H1 (cell line): ENCODE measurements around the gene DISP3. TPM values are rescaled to one million over a fixed set of nuclear protein-coding genes. Genes with fewer than 3 reads are reported as not detected.

Experiments used
- CTCF ChIA-PET: fragments of 300-600 bp; sonication (Branson Sonifier 250); formaldehyde crosslinking; loops from one replicate; lab custom pipeline; 2021; ENCODE audit not compliant: partially characterized antibody; lab: Charles Lee
- POLR2A ChIA-PET: fragments of 300-600 bp; sonication (Branson Sonifier 250); formaldehyde crosslinking; loops from one replicate; lab custom pipeline; 2021; ENCODE audit warnings: inconsistent platforms; ENCODE audit not compliant: partially characterized antibody; lab: Charles Lee
- DNase-seq, 2 experiments: peaks; one replicate each; pipeline versions ENCODE4 v3.0.0 to v3.0.0-alpha.2; 2010 to 2022; ENCODE audit warnings: low spot score in 2 of 2, low read depth in 1 of 2, mixed read lengths in 1 of 2
- FAIRE-seq: peaks from 2 replicates; lab custom pipeline; 2011; peaks lifted over from hg19 to GRCh38; lab: Jason Lieb, UNC
- H2AFZ ChIP-seq: 2 replicates; pipeline ENCODE4 v1.8.1; 2012; ENCODE audit warnings: low read length, inconsistent platforms
- H2AK5ac ChIP-seq: 2 replicates; pipeline ENCODE4 v1.6.1; 2013; ENCODE audit warnings: low read depth, low read length
- H2BK120ac ChIP-seq: replicated peaks from 2 replicates; pipeline ENCODE3; 2013; ENCODE audit warnings: low read depth, low read length, inconsistent platforms
- H2BK12ac ChIP-seq: 2 replicates; pipeline ENCODE4 v1.6.1; 2013; ENCODE audit warnings: low read depth, low read length
- H2BK15ac ChIP-seq: 2 replicates; pipeline ENCODE4 v1.6.1; 2013; ENCODE audit warnings: low read length
- H2BK20ac ChIP-seq: 2 replicates; pipeline ENCODE4 v1.6.1; 2013; ENCODE audit warnings: low read length
- H2BK5ac ChIP-seq: 2 replicates; pipeline ENCODE4 v1.6.1; 2013; ENCODE audit warnings: low read depth, low read length
- H3K14ac ChIP-seq: 2 replicates; pipeline ENCODE4 v1.6.1; 2013; ENCODE audit warnings: inconsistent platforms; ENCODE audit not compliant: insufficient read length
- H3K18ac ChIP-seq: 2 replicates; pipeline ENCODE4 v1.6.1; 2013; ENCODE audit warnings: low read length; ENCODE audit errors: extremely low read depth
- H3K23ac ChIP-seq: 2 replicates; pipeline ENCODE4 v1.6.1; 2013; ENCODE audit warnings: inconsistent platforms; ENCODE audit not compliant: insufficient read length
- H3K23me2 ChIP-seq: 2 replicates; pipeline ENCODE4 v1.6.1; 2013; ENCODE audit warnings: low read depth, low read length
- H3K27ac ChIP-seq: 2 replicates; pipeline ENCODE4 v1.6.1; 2011; ENCODE audit warnings: low read depth, low read length, inconsistent platforms
- H3K27me3 ChIP-seq, 4 experiments: replicated peaks in 1 of 4; 1 replicate in 1 of 4; 2 replicates in 3 of 4; pipeline versions ENCODE4 v1.6.1 to v1.8.1; 2011 to 2013; ENCODE audit warnings: low read length in 3 of 4, mild to moderate bottlenecking in 3 of 4, inconsistent platforms in 2 of 4, mixed read lengths in 2 of 4, moderate library complexity in 1 of 4; ENCODE audit not compliant: control insufficient read depth in 3 of 4, insufficient read depth in 3 of 4; ENCODE audit errors: extremely low read depth in 1 of 4
- H3K36me3 ChIP-seq, 4 experiments: 2 replicates each; pipeline versions ENCODE4 v1.6.1 to v1.8.1; 2011 to 2013; ENCODE audit warnings: mild to moderate bottlenecking in 4 of 4, low read length in 3 of 4, moderate library complexity in 2 of 4, control low read depth in 1 of 4, inconsistent platforms in 1 of 4; ENCODE audit not compliant: insufficient read depth in 4 of 4, control insufficient read depth in 2 of 4
- H3K4ac ChIP-seq: replicated peaks from 2 replicates; pipeline ENCODE3; 2013; ENCODE audit warnings: low read length, low read depth, mixed read lengths, inconsistent platforms; ENCODE audit not compliant: insufficient read length
- H3K4me1 ChIP-seq, 4 experiments: replicated peaks in 1 of 4; 1 replicate in 1 of 4; 2 replicates in 3 of 4; pipeline versions ENCODE4 v1.6.1 to v1.8.1; 2011 to 2013; ENCODE audit warnings: low read length in 3 of 4, inconsistent platforms in 2 of 4, mixed read lengths in 1 of 4; ENCODE audit not compliant: insufficient read depth in 4 of 4, control insufficient read depth in 3 of 4
- H3K4me2 ChIP-seq, 2 experiments: 2 replicates each; pipeline versions ENCODE4 v1.6.1 to v1.8.1; 2011 to 2013; ENCODE audit warnings: low read depth in 2 of 2, low read length in 2 of 2, control low read depth in 1 of 2, inconsistent platforms in 1 of 2, mild to moderate bottlenecking in 1 of 2; ENCODE audit not compliant: insufficient read depth in 1 of 2
- H3K4me3 ChIP-seq, 4 experiments: fragments of 200-600, 300-600 bp in 1 of 4; sonication (generic), shearing (Covaris generic), sonication (Bioruptor Twin) in 1 of 4; 2 replicates each; pipeline versions ENCODE4 v1.5.1 to v1.8.1; 2011 to 2016; ENCODE audit warnings: low read length in 4 of 4, low read depth in 3 of 4, control low read depth in 2 of 4, inconsistent platforms in 2 of 4, mild to moderate bottlenecking in 2 of 4, mixed read lengths in 1 of 4, moderate library complexity in 1 of 4; ENCODE audit not compliant: insufficient read depth in 2 of 4; ENCODE audit errors: extremely low read depth in 1 of 4
- H3K56ac ChIP-seq: replicated peaks from 2 replicates; pipeline ENCODE3; 2013; ENCODE audit warnings: low read depth, mild to moderate bottlenecking, mixed read lengths, low read length, inconsistent platforms; ENCODE audit not compliant: insufficient read length
- H3K79me1 ChIP-seq: 2 replicates; pipeline ENCODE4 v1.6.1; 2013; ENCODE audit warnings: low read depth, low read length, control low read depth
- H3K79me2 ChIP-seq, 2 experiments: 2 replicates each; pipeline versions ENCODE4 v1.6.1 to v1.8.1; 2012 to 2013; ENCODE audit warnings: low read length in 2 of 2, mild to moderate bottlenecking in 2 of 2, inconsistent platforms in 1 of 2; ENCODE audit not compliant: insufficient read depth in 2 of 2, control insufficient read depth in 1 of 2
- H3K9ac ChIP-seq, 4 experiments: replicated peaks in 1 of 4; 1 replicate in 1 of 4; 2 replicates in 3 of 4; pipeline versions ENCODE4 v1.6.1 to v1.8.1; 2011 to 2013; ENCODE audit warnings: low read depth in 3 of 4, low read length in 3 of 4, control low read depth in 2 of 4, mild to moderate bottlenecking in 2 of 4, moderate library complexity in 2 of 4, inconsistent platforms in 1 of 4; ENCODE audit errors: extremely low read depth in 1 of 4
- H3K9me3 ChIP-seq, 2 experiments: 2 replicates each; pipeline versions ENCODE4 v1.6.1 to v1.8.1; 2012 to 2013; ENCODE audit warnings: mild to moderate bottlenecking in 2 of 2, moderate library complexity in 2 of 2, control low read depth in 1 of 2, inconsistent platforms in 1 of 2, low read depth in 1 of 2, low read length in 1 of 2, mixed read lengths in 1 of 2; ENCODE audit not compliant: insufficient read depth in 2 of 2
- H4K20me1 ChIP-seq, 2 experiments: replicated peaks in 1 of 2; 2 replicates each; pipeline versions ENCODE3 to v1.8.1; 2011 to 2013; ENCODE audit warnings: inconsistent platforms in 2 of 2, low read length in 2 of 2, mild to moderate bottlenecking in 1 of 2; ENCODE audit not compliant: insufficient read depth in 2 of 2, control insufficient read depth in 1 of 2
- H4K5ac ChIP-seq: 2 replicates; pipeline ENCODE4 v1.6.1; 2013; ENCODE audit warnings: low read length, low read depth, mixed read lengths, inconsistent platforms; ENCODE audit not compliant: insufficient read length
- H4K8ac ChIP-seq: 2 replicates; pipeline ENCODE4 v1.8.0; 2013; ENCODE audit warnings: mild to moderate bottlenecking, moderate library complexity, low read length, inconsistent platforms; ENCODE audit not compliant: insufficient read depth; ENCODE audit errors: extremely low read depth
- H4K91ac ChIP-seq: replicated peaks from 2 replicates; pipeline ENCODE3; 2013; ENCODE audit warnings: low read length, mixed read lengths, inconsistent platforms; ENCODE audit not compliant: insufficient read length
- CHD1 ChIP-seq: IDR thresholded peaks from 2 replicates; pipeline ENCODE4 v1.6.1; 2012; ENCODE audit warnings: low read depth, low read length, improper control_type of control experiment
- CREB1 ChIP-seq: IDR thresholded peaks from 2 replicates; pipeline ENCODE4 v1.6.1; 2012; ENCODE audit warnings: inconsistent platforms
- JUND ChIP-seq: IDR thresholded peaks from 2 replicates; pipeline ENCODE4 v1.6.1; 2011; ENCODE audit warnings: mild to moderate bottlenecking, improper control_type of control experiment, low read length
- KDM5A ChIP-seq: fragments of 200-600 bp; IDR thresholded peaks from 2 replicates; pipeline ENCODE4 v1.7.1; 2012; ENCODE audit warnings: mild to moderate bottlenecking, low read length, inconsistent platforms, mixed read lengths
- SAP30 ChIP-seq: fragments of 300-600 bp; sonication (generic); IDR thresholded peaks from 2 replicates; pipeline ENCODE4 v1.7.1; 2012; ENCODE audit warnings: low read length, moderate library complexity, mild to moderate bottlenecking, inconsistent platforms; ENCODE audit not compliant: insufficient read depth, insufficient replicate concordance
- WGBS, 2 experiments: shearing (Covaris generic) in 1 of 2; methylation state at CpG; one replicate each; pipeline versions ENCODE4 v1.1.6 to v1.1.7; 2013 to 2015; ENCODE audit warnings: low lambda C conversion rate in 2 of 2, mixed read lengths in 2 of 2, inconsistent platforms in 1 of 2, low coverage in 1 of 2, missing lambda C conversion rate in 1 of 2; ENCODE audit not compliant: insufficient replicate concordance in 2 of 2, insufficient coverage in 1 of 2, insufficient read length in 1 of 2; ENCODE audit errors: extremely low coverage in 1 of 2, missing lambda C conversion rate in 1 of 2; 5-methylcytosine and 5-hydroxymethylcytosine counted together
- polyA plus RNA-seq, 7 experiments: library from polyadenylated mRNA; depleted of rRNA in 3 of 7; stranded (reverse) in 5 of 7; unstranded in 2 of 7; fragments of >200 nt in 5 of 7; fragments of 200-250 nt in 2 of 7; gene quantifications; 1 replicate in 5 of 7; 2 replicates in 1 of 7; 4 replicates in 1 of 7; pipeline versions ENCODE4 v1.2.1 to v1.2.3, GENCODE V29; 2011 to 2013; ENCODE audit warnings: missing spikeins in 2 of 7, mixed read lengths in 2 of 7
- total RNA-seq: library from RNA; stranded (reverse); fragmentation: NEBNext Ultra II Directional; extraction: Animal tissue kit (Norgen Biotek cat#: 25700); gene quantifications from 2 replicates; pipeline ENCODE4 v1.2.1, GENCODE V29; 2021

Gene DISP3
- total and polyA plus RNA-seq, 2 of the 8 experiments (the other 6 are each of a cell fraction or from before 2014, with no cell fraction given) = 3.4 to 4.6 TPM

DNA sequence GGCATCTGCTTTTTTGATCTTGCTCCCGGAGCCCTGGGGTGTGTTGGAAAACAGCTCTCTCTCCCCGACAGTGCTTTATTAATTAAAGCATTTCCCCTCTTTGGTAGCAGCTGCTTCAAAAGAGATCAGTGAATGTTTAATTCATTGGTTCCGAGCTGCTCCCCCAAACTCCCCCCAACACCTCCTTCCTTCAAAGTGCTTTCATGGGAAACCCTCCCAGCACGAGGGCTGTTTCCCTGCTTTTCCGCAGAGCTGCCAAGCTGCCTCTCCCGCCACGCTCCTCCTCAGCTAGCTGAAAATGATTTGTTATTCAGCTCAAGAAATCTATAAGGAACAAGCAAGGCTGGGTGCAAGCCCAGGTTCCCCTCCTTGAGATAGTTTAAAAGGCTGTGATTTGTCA lies 40.0 kb upstream of the DISP3 start:
- no peak overlapping the region for H3K18ac ChIP-seq
- no peak overlapping the region for H2BK20ac ChIP-seq
- H4K5ac ChIP-seq = no peak overlapping the region
- no peak overlapping the region for H2BK12ac ChIP-seq
- DNase-seq = no peak
- ChIA-PET POLR2A (interaction anchor here (0.9 to 1.2 kb wide), 3 partner anchors 12 to 40 kb away, joined by 3 to 4 read pairs (median 3); partner anchors contain the start of gene DISP3), CTCF (interaction anchor here (0.9 to 1.5 kb wide), 4 partner anchors 107 to 160 kb away, joined by 3 to 6 read pairs (median 4); no protein-coding TSS in a partner anchor)
- H3K4me3 ChIP-seq = no peak overlapping the region
- H3K4me1 ChIP-seq = no peaks in the 10 kb centered on the region
- H3K79me2 ChIP-seq = no peaks in the 10 kb centered on the region
- no peak for FAIRE-seq
- no peaks in the 10 kb centered on the region for H3K36me3 ChIP-seq
- H2AFZ ChIP-seq = no peak overlapping the region
- H4K20me1 ChIP-seq = no peaks in the 10 kb centered on the region
- no peak overlapping the region for H3K56ac ChIP-seq
- H4K91ac ChIP-seq = no peak overlapping the region
- H3K9ac ChIP-seq = no peak overlapping the region
- no peak overlapping the region for H2BK120ac ChIP-seq
- H3K79me1 ChIP-seq = no peaks in the 10 kb centered on the region
- H3K4me2 ChIP-seq = no peak overlapping the region
- H2BK5ac ChIP-seq = no peak overlapping the region
- H3K23me2 ChIP-seq = no peaks in the 10 kb centered on the region; the same call in 1 of the 2 replicates
- no peak overlapping the region for H3K27ac ChIP-seq
- no peak for TF ChIP-seq KDM5A
- TF ChIP-seq SAP30 = no peak
- no peak for TF ChIP-seq JUND
- TF ChIP-seq CHD1 = no peak
- TF ChIP-seq CREB1 = no peak
- no peaks in the 10 kb centered on the region for H3K9me3 ChIP-seq
- no peak overlapping the region for H3K4ac ChIP-seq
- no peak overlapping the region for H3K23ac ChIP-seq
- no peak overlapping the region for H2BK15ac ChIP-seq
- no peak overlapping the region for H4K8ac ChIP-seq
- no peak overlapping the region for H3K14ac ChIP-seq
- 87% methylated on average over 7 of the region's 7 CpGs; no CpG with 5 or more reads in 1 of the 2 experiments for WGBS, 2 experiments
- H2AK5ac ChIP-seq = no peak overlapping the region
- H3K27me3 ChIP-seq = no peaks in the 10 kb centered on the region
